B cell (primary cell): ENCODE results near the gene FST. TPM values are rescaled to one million over a fixed set of nuclear protein-coding genes. Genes with fewer than 3 reads are reported as not detected.

Experiments
- ATAC-seq: fragments of 200-7000 bp; cut with Tn5 transposase; one replicate; pipeline ENCODE4 v1.10.0; 2021; ENCODE audit warnings: low read depth, mild to moderate bottlenecking, moderate number of reproducible peaks, moderate library complexity
- CTCF ChIA-PET: fragments of 350-600 bp; sonication (Branson Sonifier 250); formaldehyde crosslinking; loops from one replicate; lab custom pipeline; 2021; ENCODE audit warnings: antibody characterized with exemption, inconsistent platforms; lab: Charles Lee
- POLR2A ChIA-PET: fragments of 350-600 bp; sonication (Branson Sonifier 250); formaldehyde crosslinking; loops from one replicate; lab custom pipeline; 2021; ENCODE audit warnings: antibody characterized with exemption; lab: Charles Lee
- DNase-seq: peaks from one replicate; pipeline ENCODE4 v3.0.0; 2013
- H2AFZ ChIP-seq: 2 replicates; pipeline ENCODE4 v1.6.1; 2012; ENCODE audit warnings: mild to moderate bottlenecking, low read depth, low read length; ENCODE audit not compliant: insufficient read depth, poor library complexity, severe bottlenecking
- H3K27ac ChIP-seq, 2 donors: 1 replicate in 1 of 2; 2 replicates in 1 of 2; pipeline ENCODE4 v1.5.1; 2012 to 2013; ENCODE audit warnings: low read length in 2 of 2, mild to moderate bottlenecking in 2 of 2, moderate library complexity in 1 of 2
- H3K27me3 ChIP-seq, 4 experiments: fragments of 200-600 bp in 1 of 4; sonication (generic) in 1 of 4; replicated peaks in 1 of 4; 1 replicate in 2 of 4; 2 replicates in 2 of 4; pipeline versions ENCODE4 v1.6.1 to v1.7.0; 2013 to 2016; ENCODE audit warnings: low read length in 3 of 4, mild to moderate bottlenecking in 2 of 4, mixed read lengths in 1 of 4, moderate library complexity in 1 of 4; ENCODE audit not compliant: insufficient read depth in 4 of 4, control insufficient read depth in 3 of 4; ENCODE audit errors: control extremely low read depth in 1 of 4
- H3K36me3 ChIP-seq, 2 experiments: replicated peaks in 1 of 2; 1 replicate in 1 of 2; 2 replicates in 1 of 2; pipeline versions ENCODE4 v1.6.1 to v1.7.1; 2013; ENCODE audit warnings: low read length in 1 of 2; ENCODE audit not compliant: insufficient read depth in 2 of 2, control insufficient read depth in 1 of 2; ENCODE audit errors: control extremely low read depth in 1 of 2, extremely low read depth in 1 of 2
- H3K4me1 ChIP-seq, 2 donors: fragments of 200-600 bp in 1 of 2; sonication (generic) in 1 of 2; 1 replicate in 1 of 2; 2 replicates in 1 of 2; pipeline versions ENCODE4 v1.5.1 to v1.6.1; 2013 to 2017; ENCODE audit warnings: low read length in 2 of 2; ENCODE audit not compliant: control insufficient read depth in 2 of 2, insufficient read depth in 2 of 2
- H3K4me2 ChIP-seq: replicated peaks from 2 replicates; pipeline ENCODE3; 2012; ENCODE audit warnings: mild to moderate bottlenecking, low read depth, low read length; ENCODE audit not compliant: poor library complexity, severe bottlenecking
- H3K4me3 ChIP-seq, 5 experiments: fragments of 200-600 bp in 1 of 5; sonication (generic) in 1 of 5; 1 replicate in 3 of 5; 2 replicates in 2 of 5; pipeline versions ENCODE4 v1.5.1 to v1.7.0; 2011 to 2016; ENCODE audit warnings: low read length in 4 of 5, mild to moderate bottlenecking in 4 of 5, low read depth in 2 of 5, control low read depth in 1 of 5, moderate library complexity in 1 of 5; ENCODE audit not compliant: insufficient read depth in 1 of 5; ENCODE audit errors: control extremely low read depth in 1 of 5, extremely low read depth in 1 of 5
- H3K79me2 ChIP-seq: fragments of 200-600 bp; sonication (generic); one replicate; pipeline ENCODE4 v1.6.0; 2016; ENCODE audit warnings: low read length; ENCODE audit not compliant: control insufficient read depth, insufficient read depth
- H3K9ac ChIP-seq: fragments of 200-600 bp; sonication (generic); 2 replicates; pipeline ENCODE4 v1.6.1; 2017; ENCODE audit warnings: mild to moderate bottlenecking, low read length, moderate library complexity
- H3K9me3 ChIP-seq, 3 donors: one replicate each; pipeline versions ENCODE4 v1.6.1 to v1.7.1; 2013; ENCODE audit warnings: low read length in 2 of 3; ENCODE audit not compliant: control insufficient read depth in 2 of 3, insufficient read depth in 1 of 3; ENCODE audit errors: control extremely low read depth in 1 of 3
- H4K20me1 ChIP-seq: 2 replicates; pipeline ENCODE4 v1.6.0; 2012; ENCODE audit warnings: mild to moderate bottlenecking, low read length; ENCODE audit not compliant: insufficient read depth, control insufficient read depth, poor library complexity, severe bottlenecking
- H3K27ac Mint-ChIP-seq: one replicate; pipeline ENCODE4 v1.8.0; 2021; ENCODE audit warnings: mixed read lengths
- H3K27me3 Mint-ChIP-seq: one replicate; pipeline ENCODE4 v1.8.0; 2021; ENCODE audit warnings: mixed read lengths
- H3K4me1 Mint-ChIP-seq: one replicate; pipeline ENCODE4 v1.8.0; 2021; ENCODE audit warnings: mixed read lengths
- H3K4me3 Mint-ChIP-seq: one replicate; pipeline ENCODE4 v1.8.0; 2021; ENCODE audit warnings: mixed read lengths
- H3K9me3 Mint-ChIP-seq: one replicate; pipeline ENCODE4 v1.8.0; 2022; ENCODE audit warnings: mixed read lengths; ENCODE audit not compliant: insufficient read depth
- EZH2 ChIP-seq: IDR thresholded peaks from 2 replicates; pipeline ENCODE4 v1.6.1; 2012; ENCODE audit warnings: borderline replicate concordance, low read depth, mild to moderate bottlenecking, moderate library complexity, low read length; ENCODE audit not compliant: insufficient read depth, poor library complexity, severe bottlenecking
- WGBS: methylation state at CpG from one replicate; pipeline ENCODE4 v1.1.5; 2013; ENCODE audit warnings: missing lambda C conversion rate; ENCODE audit not compliant: insufficient coverage; 5-methylcytosine and 5-hydroxymethylcytosine counted together
- intact Hi-C: fragments of 100-400 bp; cut with micrococcal nuclease; formaldehyde crosslinking; loops from one replicate; pipeline ENCODE4 v1.10.0; 2022
- polyA plus RNA-seq: library from polyadenylated mRNA; depleted of rRNA; stranded (reverse); fragments of >200 nt; gene quantifications from 2 replicates; pipeline ENCODE4 v1.2.3, GENCODE V29; 2012
- total RNA-seq, 2 donors: library from RNA; stranded (reverse); fragments of 120-200 nt in 1 of 2; gene quantifications; 1 replicate in 1 of 2; 2 replicates in 1 of 2; pipeline versions ENCODE4 v1.2.3 to v1.2.4, GENCODE V29; 2013 to 2022
- TF ChIP-seq, protein P1 (sequence below): fragments of 200-600 bp; IDR thresholded peaks from one replicate; pipeline ENCODE4 v1.8.0; 2022; ENCODE audit warnings: antibody characterized with exemption, mild to moderate bottlenecking

The FST gene
- total and polyA plus RNA-seq, 2 donors (not counting 1 experiment from before 2014, with no cell fraction given) = not detected

DNA sequence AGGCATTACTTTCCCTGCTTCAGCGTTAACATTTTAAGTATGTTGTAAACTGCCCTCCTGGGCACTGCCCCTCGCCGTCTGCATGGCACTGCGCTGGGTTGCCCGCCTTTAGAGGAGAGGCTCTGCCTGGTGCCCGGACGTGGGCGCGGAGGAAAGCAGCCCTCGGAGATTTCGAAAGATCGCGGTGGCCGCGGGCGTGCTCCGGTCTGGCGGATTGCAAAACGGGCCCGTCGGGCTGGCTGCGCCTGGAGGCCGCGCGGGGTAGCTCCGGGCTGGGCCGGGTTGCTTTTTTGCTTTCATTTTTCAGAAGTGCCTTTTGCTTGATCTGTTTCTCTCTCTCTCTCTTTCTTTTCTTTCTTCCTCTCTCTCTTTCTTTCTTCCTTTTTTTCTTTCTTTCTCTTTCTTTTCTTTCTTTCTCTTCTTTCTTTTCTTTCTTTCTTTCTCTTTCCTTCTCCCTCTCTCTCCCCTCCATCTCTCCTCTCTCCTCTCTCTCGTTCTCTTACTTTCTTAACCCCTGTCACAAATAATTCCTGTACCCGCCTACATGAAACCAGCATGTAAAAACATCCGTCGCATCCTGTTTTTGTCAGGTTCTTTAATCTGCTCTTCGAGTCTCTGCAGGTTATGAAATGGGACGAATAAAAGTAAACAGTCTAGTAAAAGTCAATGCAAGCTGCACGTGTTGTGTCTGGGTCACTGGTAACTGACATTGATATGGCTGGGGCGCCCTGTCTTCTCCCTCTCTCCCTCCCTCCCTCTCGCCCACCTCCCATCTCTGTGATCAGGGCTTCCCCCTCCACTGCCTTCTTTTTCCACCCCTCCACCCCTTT lies 1.7 kb downstream of the FST start:
- H3K36me3 ChIP-seq = no peaks in the 10 kb centered on the region
- H3K27me3 ChIP-seq = peaks cover 0 to 44% (median 29%) of the 10 kb centered on the region in 4 experiments
- H4K20me1 ChIP-seq = no peaks in the 10 kb centered on the region
- Mint-ChIP-seq H3K9me3 (no peaks in the 10 kb centered on the region), H3K27ac (no peak overlapping the region), H3K4me3 (peak overlapping the region; percentile 85), H3K27me3 (peaks cover 60% of the 10 kb centered on the region), H3K4me1 (peaks cover 39% of the 10 kb centered on the region)
- H3K9ac ChIP-seq = peak overlapping the region; percentile 65
- peak overlapping the region in 1 of 2 donors; percentile 16 for H3K27ac ChIP-seq
- DNase-seq = peak; percentile 57
- H2AFZ ChIP-seq = peak overlapping the region; percentile 77
- TF ChIP-seq EZH2 = no peak
- TF ChIP-seq, protein P1, sequence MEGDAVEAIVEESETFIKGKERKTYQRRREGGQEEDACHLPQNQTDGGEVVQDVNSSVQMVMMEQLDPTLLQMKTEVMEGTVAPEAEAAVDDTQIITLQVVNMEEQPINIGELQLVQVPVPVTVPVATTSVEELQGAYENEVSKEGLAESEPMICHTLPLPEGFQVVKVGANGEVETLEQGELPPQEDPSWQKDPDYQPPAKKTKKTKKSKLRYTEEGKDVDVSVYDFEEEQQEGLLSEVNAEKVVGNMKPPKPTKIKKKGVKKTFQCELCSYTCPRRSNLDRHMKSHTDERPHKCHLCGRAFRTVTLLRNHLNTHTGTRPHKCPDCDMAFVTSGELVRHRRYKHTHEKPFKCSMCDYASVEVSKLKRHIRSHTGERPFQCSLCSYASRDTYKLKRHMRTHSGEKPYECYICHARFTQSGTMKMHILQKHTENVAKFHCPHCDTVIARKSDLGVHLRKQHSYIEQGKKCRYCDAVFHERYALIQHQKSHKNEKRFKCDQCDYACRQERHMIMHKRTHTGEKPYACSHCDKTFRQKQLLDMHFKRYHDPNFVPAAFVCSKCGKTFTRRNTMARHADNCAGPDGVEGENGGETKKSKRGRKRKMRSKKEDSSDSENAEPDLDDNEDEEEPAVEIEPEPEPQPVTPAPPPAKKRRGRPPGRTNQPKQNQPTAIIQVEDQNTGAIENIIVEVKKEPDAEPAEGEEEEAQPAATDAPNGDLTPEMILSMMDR = peak; percentile 49
- peak overlapping the region; percentile 40 to 74 (median 64) for H3K4me3 ChIP-seq
- intact Hi-C loops = no loop called here
- peak overlapping the region; percentile 92 for H3K4me2 ChIP-seq
- CTCF ChIA-PET = interaction anchor here (0.6 kb wide), 1 partner anchor 124 kb away, joined by 3 read pairs; no protein-coding TSS in a partner anchor
- H3K9me3 ChIP-seq = no peaks in the 10 kb centered on the region
- WGBS = 1% methylated on average over 30 of the region's 36 CpGs
- ATAC-seq = peak; percentile 48
- no peaks in the 10 kb centered on the region for H3K79me2 ChIP-seq
- POLR2A ChIA-PET = no interaction called here
- H3K4me1 ChIP-seq = peaks cover 33 to 36% of the 10 kb centered on the region in 2 donors
